ENCODE results near the gene PTPRG.

The PTPRG gene

GRCh38 chr3:61887206-61887605 is 325.8 kb downstream of the PTPRG start:
- no peaks in the 10 kb centered on the region for H3K36me3 ChIP-seq (ENCODE audit: control insufficient read depth, insufficient read depth, low read length)
- H3K4me1 ChIP-seq (ENCODE audit: control insufficient read depth, insufficient read depth, low read length, poor library complexity, severe bottlenecking), result no peaks in the 10 kb centered on the region
- no peak overlapping the region for H3K27ac ChIP-seq (ENCODE audit: insufficient read depth, low read length, poor library complexity, severe bottlenecking)
- DNase-seq, result no peak
- H3K27me3 ChIP-seq (replicated peaks; ENCODE audit: control insufficient read depth, insufficient read depth, low read length, poor library complexity, severe bottlenecking), result no peaks in the 10 kb centered on the region
- H3K4me3 ChIP-seq (ENCODE audit: insufficient read depth, low read depth, low read length, poor library complexity, severe bottlenecking), result no peak overlapping the region
- H3K9me3 ChIP-seq (ENCODE audit: control insufficient read depth, low read length), result no peaks in the 10 kb centered on the region

- Histone ChIP-seq H3K27ac (ENCODE audit: insufficient read depth, low read length, poor library complexity, severe bottlenecking) (no peak overlapping the region), H3K36me3 (ENCODE audit: control insufficient read depth, insufficient read depth, low read length) (no peaks in the 10 kb centered on the region), H3K4me1 (ENCODE audit: control insufficient read depth, insufficient read depth, low read length, poor library complexity, severe bottlenecking) (no peaks in the 10 kb centered on the region), H3K27me3 (replicated peaks; ENCODE audit: control insufficient read depth, insufficient read depth, low read length, poor library complexity, severe bottlenecking) (no peaks in the 10 kb centered on the region), H3K4me3 (ENCODE audit: insufficient read depth, low read depth, low read length, poor library complexity, severe bottlenecking) (no peak overlapping the region), H3K9me3 (ENCODE audit: control insufficient read depth, low read length) (no peaks in the 10 kb centered on the region)
- DNase-seq, result no peak
These were observed 327.9 kb downstream of the PTPRG start for GRCh38 chr3:61889259-61889658.

GRCh38 chr3:61890167-61890566 is 328.8 kb downstream of the PTPRG start:
- no peaks in the 10 kb centered on the region for H3K4me1 ChIP-seq (ENCODE audit: control insufficient read depth, insufficient read depth, low read length, poor library complexity, severe bottlenecking)
- DNase-seq, result no peak
- no peak overlapping the region for H3K27ac ChIP-seq (ENCODE audit: insufficient read depth, low read length, poor library complexity, severe bottlenecking)
- H3K36me3 ChIP-seq (ENCODE audit: control insufficient read depth, insufficient read depth, low read length), result no peaks in the 10 kb centered on the region
- H3K9me3 ChIP-seq (ENCODE audit: control insufficient read depth, low read length), result no peaks in the 10 kb centered on the region
- no peak overlapping the region for H3K4me3 ChIP-seq (ENCODE audit: insufficient read depth, low read depth, low read length, poor library complexity, severe bottlenecking)
- no peaks in the 10 kb centered on the region for H3K27me3 ChIP-seq (replicated peaks; ENCODE audit: control insufficient read depth, insufficient read depth, low read length, poor library complexity, severe bottlenecking)

GRCh38 chr3:61890586-61890985 is 329.2 kb downstream of the PTPRG start:
- Histone ChIP-seq H3K36me3 (ENCODE audit: control insufficient read depth, insufficient read depth, low read length) (no peaks in the 10 kb centered on the region), H3K27ac (ENCODE audit: insufficient read depth, low read length, poor library complexity, severe bottlenecking) (no peak overlapping the region), H3K9me3 (ENCODE audit: control insufficient read depth, low read length) (no peaks in the 10 kb centered on the region), H3K4me1 (ENCODE audit: control insufficient read depth, insufficient read depth, low read length, poor library complexity, severe bottlenecking) (no peaks in the 10 kb centered on the region), H3K27me3 (replicated peaks; ENCODE audit: control insufficient read depth, insufficient read depth, low read length, poor library complexity, severe bottlenecking) (no peaks in the 10 kb centered on the region), H3K4me3 (ENCODE audit: insufficient read depth, low read depth, low read length, poor library complexity, severe bottlenecking) (no peak overlapping the region)
- no peak for DNase-seq

- H3K27ac ChIP-seq (ENCODE audit: insufficient read depth, low read length, poor library complexity, severe bottlenecking), result no peak overlapping the region
- no peaks in the 10 kb centered on the region for H3K9me3 ChIP-seq (ENCODE audit: control insufficient read depth, low read length)
- DNase-seq, result no peak
These were observed 331.5 kb downstream of the PTPRG start for GRCh38 chr3:61892891-61893290.

GRCh38 chr3:61893840-61894566 is 332.6 kb downstream of the PTPRG start:
- Histone ChIP-seq H3K36me3 (ENCODE audit: control insufficient read depth, insufficient read depth, low read length) (no peaks in the 10 kb centered on the region), H3K4me3 (ENCODE audit: insufficient read depth, low read depth, low read length, poor library complexity, severe bottlenecking) (no peak overlapping the region), H3K27ac (ENCODE audit: insufficient read depth, low read length, poor library complexity, severe bottlenecking) (no peak overlapping the region), H3K9me3 (ENCODE audit: control insufficient read depth, low read length) (no peaks in the 10 kb centered on the region), H3K4me1 (ENCODE audit: control insufficient read depth, insufficient read depth, low read length, poor library complexity, severe bottlenecking) (no peaks in the 10 kb centered on the region), H3K27me3 (replicated peaks; ENCODE audit: control insufficient read depth, insufficient read depth, low read length, poor library complexity, severe bottlenecking) (no peaks in the 10 kb centered on the region)
- DNase-seq, result no peak

More at GRCh38 chr3:61892891-61893290, 331.5 kb downstream of the PTPRG start:
- Histone ChIP-seq H3K4me1 (ENCODE audit: control insufficient read depth, insufficient read depth, low read length, poor library complexity, severe bottlenecking) (no peaks in the 10 kb centered on the region), H3K27me3 (replicated peaks; ENCODE audit: control insufficient read depth, insufficient read depth, low read length, poor library complexity, severe bottlenecking) (no peaks in the 10 kb centered on the region), H3K36me3 (ENCODE audit: control insufficient read depth, insufficient read depth, low read length) (no peaks in the 10 kb centered on the region), H3K4me3 (ENCODE audit: insufficient read depth, low read depth, low read length, poor library complexity, severe bottlenecking) (no peak overlapping the region)

GRCh38 chr3:61894988-61895935 is 333.9 kb downstream of the PTPRG start:
- Histone ChIP-seq H3K4me1 (ENCODE audit: control insufficient read depth, insufficient read depth, low read length, poor library complexity, severe bottlenecking) (no peaks in the 10 kb centered on the region), H3K27ac (ENCODE audit: insufficient read depth, low read length, poor library complexity, severe bottlenecking) (no peak overlapping the region), H3K9me3 (ENCODE audit: control insufficient read depth, low read length) (no peaks in the 10 kb centered on the region), H3K4me3 (ENCODE audit: insufficient read depth, low read depth, low read length, poor library complexity, severe bottlenecking) (no peak overlapping the region), H3K27me3 (replicated peaks; ENCODE audit: control insufficient read depth, insufficient read depth, low read length, poor library complexity, severe bottlenecking) (no peaks in the 10 kb centered on the region), H3K36me3 (ENCODE audit: control insufficient read depth, insufficient read depth, low read length) (no peaks in the 10 kb centered on the region)
- no peak for DNase-seq

GRCh38 chr3:61896251-61896650 is 334.9 kb downstream of the PTPRG start:
- Histone ChIP-seq H3K27me3 (replicated peaks; ENCODE audit: control insufficient read depth, insufficient read depth, low read length, poor library complexity, severe bottlenecking) (no peaks in the 10 kb centered on the region), H3K4me1 (ENCODE audit: control insufficient read depth, insufficient read depth, low read length, poor library complexity, severe bottlenecking) (no peaks in the 10 kb centered on the region), H3K9me3 (ENCODE audit: control insufficient read depth, low read length) (no peaks in the 10 kb centered on the region), H3K36me3 (ENCODE audit: control insufficient read depth, insufficient read depth, low read length) (no peaks in the 10 kb centered on the region), H3K4me3 (ENCODE audit: insufficient read depth, low read depth, low read length, poor library complexity, severe bottlenecking) (no peak overlapping the region), H3K27ac (ENCODE audit: insufficient read depth, low read length, poor library complexity, severe bottlenecking) (no peak overlapping the region)
- DNase-seq, result no peak

- Histone ChIP-seq H3K4me3 (ENCODE audit: insufficient read depth, low read depth, low read length, poor library complexity, severe bottlenecking) (no peak overlapping the region), H3K9me3 (ENCODE audit: control insufficient read depth, low read length) (no peaks in the 10 kb centered on the region), H3K27me3 (replicated peaks; ENCODE audit: control insufficient read depth, insufficient read depth, low read length, poor library complexity, severe bottlenecking) (no peaks in the 10 kb centered on the region), H3K4me1 (ENCODE audit: control insufficient read depth, insufficient read depth, low read length, poor library complexity, severe bottlenecking) (no peaks in the 10 kb centered on the region), H3K36me3 (ENCODE audit: control insufficient read depth, insufficient read depth, low read length) (no peaks in the 10 kb centered on the region), H3K27ac (ENCODE audit: insufficient read depth, low read length, poor library complexity, severe bottlenecking) (no peak overlapping the region)
- DNase-seq, result no peak
These were observed 336.5 kb downstream of the PTPRG start for GRCh38 chr3:61897848-61898247.
